Measurements from ENCODE around the gene TPD52L1.

GRCh38 chr6:125279961-125280360, 126.4 kb downstream of the TPD52L1 start:
- TF ChIP-seq TOX (CRISPR knock-in tag; IDR thresholded peaks at IDR 0.05; ENCODE audit: borderline replicate concordance) (no peak), PPARA (CRISPR knock-in tag; IDR thresholded peaks at IDR 0.05; ENCODE audit: borderline replicate concordance) (no peak), ZFP3 (CRISPR knock-in tag; IDR thresholded peaks at IDR 0.05) (no peak), GLIS3 (CRISPR knock-in tag; IDR thresholded peaks at IDR 0.05) (no peak), CSRNP3 (CRISPR knock-in tag; IDR thresholded peaks at IDR 0.05) (no peak), OSR1 (CRISPR knock-in tag; IDR thresholded peaks at IDR 0.05) (no peak), RARB (CRISPR knock-in tag; IDR thresholded peaks at IDR 0.05) (no peak), ZNF565 (CRISPR knock-in tag; conservative IDR thresholded peaks at IDR 0.05; ENCODE audit: low read depth) (no peak)

Data from SK-N-SH treated with all-trans-retinoic acid at 6 μM for 48 hours (cell line).